ENCODE data around the gene HDAC9.

- TF ChIP-seq CTCF (IDR thresholded peaks at IDR 0.05) (no peak), POLR2A (IDR thresholded peaks at IDR 0.05) (no peak)
Measured at GRCh38 chr7:18573410-18574234, 78.1 kb downstream of the HDAC9 start.

All from gastroesophageal sphincter (tissue), 3 donors.